RCC 7860 (cell line): ENCODE data around the gene PCID2.
"Not testable (repeated sequence)": the region's sequence is repeated elsewhere in the genome, so short reads cannot be mapped to it uniquely, and the experiment has no call there.

Experiments used
- DNase-seq: peaks from one replicate; pipeline ENCODE4 v3.0.0-alpha.2; 2015; ENCODE audit warnings: low spot score
- FAIRE-seq: peaks from 2 replicates; lab custom pipeline; 2012; peaks lifted over from hg19 to GRCh38; lab: Jason Lieb, UNC

Gene PCID2

DNA sequence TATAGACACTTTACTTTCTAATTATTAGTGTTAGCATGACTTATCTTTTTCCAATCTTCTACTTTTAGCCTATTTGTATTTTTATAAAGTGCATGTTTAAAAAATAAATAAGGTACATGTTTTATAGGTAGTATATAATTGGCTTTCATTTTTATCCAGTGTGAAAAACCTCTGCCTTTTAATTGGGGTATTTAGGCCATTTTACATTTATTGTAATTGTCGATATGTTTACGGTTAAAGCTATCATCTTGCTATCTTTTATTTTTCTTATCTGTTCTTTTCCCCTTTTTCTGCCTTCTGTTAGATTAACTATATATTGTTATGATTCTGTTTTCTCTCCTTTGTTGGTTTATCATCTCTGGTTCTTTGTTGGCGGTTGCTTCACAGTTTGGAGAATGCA lies 40.9 kb downstream of the PCID2 start:
- DNase-seq (no peak), FAIRE-seq (no peak)

GRCh38 chr13:113167155-113167554 lies 41.3 kb downstream of the PCID2 start:
- FAIRE-seq (no peak), DNase-seq (no peak)

DNA sequence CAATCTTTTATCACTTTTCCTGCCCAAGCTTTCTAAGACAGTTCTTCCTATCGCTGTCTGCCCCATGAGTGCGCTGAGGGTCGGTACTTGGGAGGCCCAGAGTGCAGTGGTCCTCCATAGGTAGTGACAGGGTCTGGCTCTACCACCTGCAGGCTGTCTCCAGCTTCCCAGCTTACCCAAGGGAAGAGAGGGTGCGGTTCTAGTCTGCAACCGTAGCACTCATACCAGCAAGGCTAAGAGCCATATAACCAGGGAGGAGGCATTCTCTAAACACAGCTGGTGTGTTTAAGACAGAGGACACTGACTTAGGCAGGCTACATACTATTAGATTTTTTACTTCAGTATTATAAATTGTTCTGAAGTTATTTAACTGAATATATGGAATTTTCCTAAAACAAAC lies 41.8 kb downstream of the PCID2 start:
- no peak for DNase-seq

DNA sequence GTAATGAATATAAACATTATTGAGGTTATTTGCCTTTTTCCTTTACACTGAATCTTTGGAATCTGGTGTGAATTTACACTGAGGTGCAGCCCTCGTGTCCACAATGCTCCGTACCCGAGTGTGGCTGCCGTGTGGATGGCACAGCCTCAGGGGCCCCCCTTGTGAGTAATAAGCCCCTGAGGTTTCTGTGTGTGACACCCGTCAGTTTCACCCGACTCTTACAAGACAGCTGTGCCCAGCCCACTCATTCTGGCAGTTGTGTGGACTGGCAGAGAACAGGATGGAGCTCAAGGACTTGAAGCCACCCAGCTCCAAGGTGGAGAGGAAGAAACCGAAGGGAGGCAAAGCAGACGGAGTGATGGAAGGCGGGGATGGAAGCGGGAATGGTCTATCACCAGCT lies 42.2 kb downstream of the PCID2 start:
- FAIRE-seq (no peak), DNase-seq (no peak)

More for the DNA sequence above, 41.8 kb downstream of the PCID2 start:
- no peak for FAIRE-seq

GRCh38 chr13:113164492-113164891 lies 44.0 kb downstream of the PCID2 start:
- no peak for FAIRE-seq
- no peak for DNase-seq

GRCh38 chr13:113162783-113163685 lies 45.4 kb downstream of the PCID2 start:
- FAIRE-seq (no peak), DNase-seq (no peak)

DNA sequence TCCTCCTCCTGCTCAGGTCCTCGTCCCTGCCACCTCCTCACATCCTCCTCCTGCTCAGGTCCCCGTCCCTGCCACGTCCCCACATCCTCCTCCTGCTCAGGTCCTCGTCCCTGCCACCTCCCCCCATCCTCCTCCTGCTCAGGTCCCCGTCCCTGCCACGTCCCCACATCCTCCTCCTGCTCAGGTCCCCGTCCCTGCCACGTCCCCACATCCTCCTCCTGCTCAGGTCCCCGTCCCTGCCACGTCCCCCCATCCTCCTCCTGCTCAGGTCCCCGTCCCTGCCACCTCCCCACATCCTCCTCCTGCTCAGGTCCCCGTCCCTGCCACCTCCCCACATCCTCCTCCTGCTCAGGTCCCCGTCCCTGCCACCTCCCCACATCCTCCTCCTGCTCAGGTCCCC lies 46.5 kb downstream of the PCID2 start:
- not testable (repeated sequence) for FAIRE-seq, DNase-seq

GRCh38 chr13:113161433-113161832 lies 47.0 kb downstream of the PCID2 start:
- no peak for FAIRE-seq

DNA sequence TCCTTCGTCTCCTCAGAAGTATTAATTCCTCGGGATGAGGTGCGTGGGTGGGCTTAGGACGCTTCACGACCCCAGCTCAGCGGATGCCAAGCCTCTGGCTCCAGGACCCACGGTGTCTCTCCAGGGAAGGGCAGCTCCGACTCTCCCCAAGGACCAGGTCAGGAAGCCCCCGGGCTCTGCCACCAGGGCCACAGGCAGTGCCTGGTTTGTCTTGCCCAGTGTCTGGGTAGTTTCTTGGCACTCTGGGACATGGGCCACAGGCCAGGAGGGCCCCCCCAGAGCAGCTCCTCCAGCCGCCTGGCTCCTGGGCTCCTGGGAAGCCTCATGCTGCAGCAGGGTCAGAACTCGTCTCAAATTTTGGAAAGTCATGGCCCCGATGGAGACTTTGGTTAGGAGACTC lies 47.5 kb downstream of the PCID2 start:
- no peak for FAIRE-seq
- no peak for DNase-seq

More at GRCh38 chr13:113161433-113161832, 47.0 kb downstream of the PCID2 start:
- DNase-seq, result no peak

- no peak for DNase-seq
- no peak for FAIRE-seq
These were observed 48.8 kb downstream of the PCID2 start for GRCh38 chr13:113159701-113160100.

DNA sequence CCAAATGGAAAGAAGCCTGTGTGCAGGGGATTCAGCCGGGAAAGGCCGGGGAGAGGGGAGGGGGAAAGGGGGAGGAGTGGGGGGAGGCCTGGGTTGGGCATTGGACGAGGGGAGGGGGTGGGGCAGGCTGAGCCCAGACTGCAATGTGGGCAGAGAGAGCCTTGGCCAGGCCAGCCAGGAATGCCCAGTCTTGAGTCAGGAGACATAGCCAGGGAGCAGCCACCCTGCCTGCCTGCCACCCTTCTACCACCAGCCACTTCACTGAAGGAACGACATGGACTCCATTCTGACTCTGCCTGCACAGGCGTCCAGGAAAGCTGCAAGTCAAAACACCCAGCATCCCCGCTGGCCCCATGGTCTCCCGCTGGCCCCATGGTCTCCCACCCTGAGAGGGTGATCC lies 49.5 kb downstream of the PCID2 start:
- no peak for FAIRE-seq
- no peak for DNase-seq

GRCh38 chr13:113157929-113158747 lies 50.3 kb downstream of the PCID2 start, which contains the start of gene PROZ:
Gene PROZ, plus strand, starts transcription at chr13:113158648. Its CDS starts 13 bp downstream, at chr13:113158661.
- FAIRE-seq, result no peak
- DNase-seq, result no peak

GRCh38 chr13:113157206-113157928 lies 51.1 kb downstream of the PCID2 start:
- FAIRE-seq, result no peak

GRCh38 chr13:113155982-113156655 lies 52.4 kb downstream of the PCID2 start:
- FAIRE-seq, result no peak
- DNase-seq, result no peak

More at GRCh38 chr13:113157206-113157928, 51.1 kb downstream of the PCID2 start:
- no peak for DNase-seq

DNA sequence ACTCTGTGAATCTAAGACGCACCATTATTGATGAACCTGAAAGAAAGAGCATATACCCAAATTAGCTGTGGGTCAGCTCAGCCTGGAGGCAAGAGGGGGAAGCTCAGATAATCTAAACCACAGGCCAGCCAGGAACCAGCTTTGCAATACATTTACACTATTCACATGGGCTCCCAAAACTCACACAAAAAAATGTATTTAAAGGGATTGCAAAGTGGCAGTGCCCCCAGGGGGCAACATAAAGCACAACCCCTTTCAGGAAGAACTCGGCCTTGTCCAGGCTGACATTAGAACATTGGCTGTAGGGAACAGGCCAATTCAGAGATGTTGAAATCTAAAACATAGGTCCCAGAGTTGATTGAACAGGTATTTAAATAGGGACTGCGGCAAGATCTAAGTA lies 53.3 kb downstream of the PCID2 start:
- no peak for FAIRE-seq

GRCh38 chr13:113153810-113154748 lies 54.4 kb downstream of the PCID2 start:
- no peak for FAIRE-seq
- no peak for DNase-seq

More for the DNA sequence above, 53.3 kb downstream of the PCID2 start:
- no peak for DNase-seq

GRCh38 chr13:113152984-113153809 lies 55.3 kb downstream of the PCID2 start:
- no peak for FAIRE-seq
- no peak for DNase-seq

GRCh38 chr13:113152691-113152983 lies 55.8 kb downstream of the PCID2 start:
- DNase-seq (no peak), FAIRE-seq (no peak)
